Measurements from ENCODE around the gene PAX5.

PAX5 gene

GRCh38 chr9:36993933-36994764 is 39.9 kb downstream of the PAX5 start:
- DNase-seq: no peak
- TF ChIP-seq POLR2A (IDR thresholded peaks at IDR 0.05; ENCODE audit: low read length) (no peak), GATA1 (IDR thresholded peaks at IDR 0.05; ENCODE audit: low read depth, low read length) (no peak)

- DNase-seq: no peak
- TF ChIP-seq GATA1 (IDR thresholded peaks at IDR 0.05; ENCODE audit: low read depth, low read length) (no peak), POLR2A (IDR thresholded peaks at IDR 0.05; ENCODE audit: low read length) (no peak)
These were observed 41.4 kb downstream of the PAX5 start for GRCh38 chr9:36992501-36993316.

GRCh38 chr9:36991516-36992134 is 42.4 kb downstream of the PAX5 start:
- peak; percentile 48 to 67 for DNase-seq
- TF ChIP-seq GATA1 (IDR thresholded peaks at IDR 0.05; ENCODE audit: low read depth, low read length) (no peak), POLR2A (IDR thresholded peaks at IDR 0.05; ENCODE audit: low read length) (no peak)

GRCh38 chr9:36988848-36989247 is 45.2 kb downstream of the PAX5 start:
- TF ChIP-seq GATA1 (IDR thresholded peaks at IDR 0.05; ENCODE audit: low read depth, low read length) (no peak), POLR2A (IDR thresholded peaks at IDR 0.05; ENCODE audit: low read length) (no peak)
- DNase-seq: no peak

GRCh38 chr9:36987891-36988290 is 46.2 kb downstream of the PAX5 start:
- TF ChIP-seq GATA1 (IDR thresholded peaks at IDR 0.05; ENCODE audit: low read depth, low read length): no peak
- TF ChIP-seq POLR2A (IDR thresholded peaks at IDR 0.05; ENCODE audit: low read length): no peak
- DNase-seq: no peak

GRCh38 chr9:36987409-36987808 is 46.7 kb downstream of the PAX5 start:
- no peak for DNase-seq
- TF ChIP-seq GATA1 (IDR thresholded peaks at IDR 0.05; ENCODE audit: low read depth, low read length) (no peak), POLR2A (IDR thresholded peaks at IDR 0.05; ENCODE audit: low read length) (no peak)

- TF ChIP-seq GATA1 (IDR thresholded peaks at IDR 0.05; ENCODE audit: low read depth, low read length) (no peak), POLR2A (IDR thresholded peaks at IDR 0.05; ENCODE audit: low read length) (no peak)
- DNase-seq: no peak
These were observed 47.3 kb downstream of the PAX5 start for GRCh38 chr9:36986468-36987408.

GRCh38 chr9:36985769-36986467 is 48.1 kb downstream of the PAX5 start:
- TF ChIP-seq GATA1 (IDR thresholded peaks at IDR 0.05; ENCODE audit: low read depth, low read length): no peak
- TF ChIP-seq POLR2A (IDR thresholded peaks at IDR 0.05; ENCODE audit: low read length): no peak

GRCh38 chr9:36985061-36985768 is 48.9 kb downstream of the PAX5 start:
- no peak for DNase-seq
- TF ChIP-seq POLR2A (IDR thresholded peaks at IDR 0.05; ENCODE audit: low read length) (no peak), GATA1 (IDR thresholded peaks at IDR 0.05; ENCODE audit: low read depth, low read length) (no peak)

More at GRCh38 chr9:36985769-36986467, 48.1 kb downstream of the PAX5 start:
- DNase-seq: peak in 1 of 2 experiments; percentile 6

GRCh38 chr9:36980148-36980974 is 53.7 kb downstream of the PAX5 start:
- DNase-seq: peak; percentile 10
- TF ChIP-seq POLR2A (IDR thresholded peaks at IDR 0.05; ENCODE audit: low read length) (no peak), GATA1 (IDR thresholded peaks at IDR 0.05; ENCODE audit: low read depth, low read length) (no peak)

GRCh38 chr9:36976371-36977030 is 57.6 kb downstream of the PAX5 start:
- DNase-seq: no peak
- TF ChIP-seq GATA1 (IDR thresholded peaks at IDR 0.05; ENCODE audit: low read depth, low read length) (no peak), POLR2A (IDR thresholded peaks at IDR 0.05; ENCODE audit: low read length) (no peak)
